Fibroblast of lung (primary cell): Measurements from ENCODE around the gene SFSWAP.
"Not testable (repeated sequence)": the region's sequence is repeated elsewhere in the genome, so short reads cannot be mapped to it uniquely, and the experiment has no call there.

ENCODE experiments used
- EZH2 ChIP-seq: IDR thresholded peaks from 2 replicates; pipeline ENCODE4 v1.5.1; 2012; ENCODE audit warnings: low read length, control low read depth, mild to moderate bottlenecking; ENCODE audit errors: missing control alignments
- TF ChIP-seq, protein P1 (sequence below), 2 donors: IDR thresholded peaks in 1 of 2; conservative IDR thresholded peaks in 1 of 2; 1 replicate in 1 of 2; 2 replicates in 1 of 2; pipeline ENCODE4 v1.5.1; 2011 to 2012; ENCODE audit warnings: low read length in 2 of 2, control low read depth in 1 of 2, inconsistent platforms in 1 of 2, low read depth in 1 of 2, mild to moderate bottlenecking in 1 of 2

DNA sequence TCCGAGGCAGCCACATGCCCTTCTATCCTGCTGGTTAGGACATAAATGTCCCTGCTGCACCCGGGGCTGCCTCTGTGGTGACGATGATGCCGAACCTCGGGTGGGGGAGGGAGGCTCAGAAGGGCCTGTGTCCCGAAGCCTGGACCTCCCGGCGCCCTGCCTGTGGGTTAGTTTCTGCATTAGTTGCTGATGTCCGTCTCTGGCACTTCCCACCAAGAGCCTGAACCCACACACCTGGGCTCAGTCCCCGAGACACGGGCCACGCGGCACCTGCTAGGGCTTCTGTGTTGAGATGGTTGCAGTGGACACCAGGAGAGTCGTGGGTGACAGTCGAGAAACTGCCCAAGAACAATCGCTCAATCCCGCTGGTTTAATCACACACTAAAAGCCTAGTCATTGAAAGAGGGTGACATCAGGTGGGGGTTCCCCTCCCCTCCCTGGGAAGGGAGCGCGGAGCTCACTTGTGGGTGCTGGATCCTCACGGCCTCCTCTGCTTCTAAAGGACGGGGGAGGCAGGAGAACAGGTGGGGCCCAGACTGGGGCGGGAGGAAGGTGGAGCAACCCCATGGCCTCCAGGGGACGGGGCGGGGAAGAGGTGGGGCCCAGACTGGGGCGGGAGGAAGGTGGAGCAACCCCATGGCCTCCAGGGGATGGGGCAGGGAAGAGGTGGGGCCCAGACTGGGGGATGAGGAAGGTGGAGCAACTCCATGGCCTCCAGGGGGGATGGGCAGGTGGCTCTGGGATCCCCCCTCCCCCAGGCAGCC, 29.0 kb upstream of the SFSWAP start:
- TF ChIP-seq, protein P1, sequence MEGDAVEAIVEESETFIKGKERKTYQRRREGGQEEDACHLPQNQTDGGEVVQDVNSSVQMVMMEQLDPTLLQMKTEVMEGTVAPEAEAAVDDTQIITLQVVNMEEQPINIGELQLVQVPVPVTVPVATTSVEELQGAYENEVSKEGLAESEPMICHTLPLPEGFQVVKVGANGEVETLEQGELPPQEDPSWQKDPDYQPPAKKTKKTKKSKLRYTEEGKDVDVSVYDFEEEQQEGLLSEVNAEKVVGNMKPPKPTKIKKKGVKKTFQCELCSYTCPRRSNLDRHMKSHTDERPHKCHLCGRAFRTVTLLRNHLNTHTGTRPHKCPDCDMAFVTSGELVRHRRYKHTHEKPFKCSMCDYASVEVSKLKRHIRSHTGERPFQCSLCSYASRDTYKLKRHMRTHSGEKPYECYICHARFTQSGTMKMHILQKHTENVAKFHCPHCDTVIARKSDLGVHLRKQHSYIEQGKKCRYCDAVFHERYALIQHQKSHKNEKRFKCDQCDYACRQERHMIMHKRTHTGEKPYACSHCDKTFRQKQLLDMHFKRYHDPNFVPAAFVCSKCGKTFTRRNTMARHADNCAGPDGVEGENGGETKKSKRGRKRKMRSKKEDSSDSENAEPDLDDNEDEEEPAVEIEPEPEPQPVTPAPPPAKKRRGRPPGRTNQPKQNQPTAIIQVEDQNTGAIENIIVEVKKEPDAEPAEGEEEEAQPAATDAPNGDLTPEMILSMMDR (conservative IDR thresholded peaks at IDR 0.05 in 1 of 2, IDR thresholded peaks at IDR 0.05 in 1 of 2; ENCODE audit: low read depth in 1 of 2, low read length in 2 of 2), result not testable (repeated sequence)
- TF ChIP-seq EZH2, result not testable (repeated sequence)
